GM18907 (cell line): Measurements from ENCODE around the gene OAS2.

Experiments
- ATAC-seq: cut with Tn5 transposase; IDR thresholded peaks from one replicate; pipeline ENCODE4 v1.9.1; 2021; ENCODE audit warnings: mild to moderate bottlenecking, moderate library complexity; ENCODE audit not compliant: unreplicated experiment

OAS2 gene

GRCh38 chr12:113007166-113007565 lies 28.8 kb downstream of the OAS2 start:
- no peak for ATAC-seq

GRCh38 chr12:113010701-113011100 lies 32.4 kb downstream of the OAS2 start:
- ATAC-seq = no peak

- ATAC-seq = no peak
These were observed 36.2 kb downstream of the OAS2 start for GRCh38 chr12:113014565-113014964.

GRCh38 chr12:113016796-113017195 lies 38.5 kb downstream of the OAS2 start:
- no peak for ATAC-seq

- ATAC-seq = no peak
These were observed 40.7 kb downstream of the OAS2 start for GRCh38 chr12:113019025-113019424.

GRCh38 chr12:113021500-113021899 lies 43.2 kb downstream of the OAS2 start:
- ATAC-seq = no peak

GRCh38 chr12:113022563-113023297 lies 44.4 kb downstream of the OAS2 start:
- ATAC-seq = no peak

- no peak for ATAC-seq
These were observed 49.4 kb downstream of the OAS2 start for GRCh38 chr12:113027726-113028125.

- ATAC-seq = no peak
These were observed 52.7 kb downstream of the OAS2 start for GRCh38 chr12:113030875-113031525.

- no peak for ATAC-seq
These were observed 61.7 kb downstream of the OAS2 start for GRCh38 chr12:113039911-113040445.

GRCh38 chr12:113040722-113041171 lies 62.4 kb downstream of the OAS2 start:
- no peak for ATAC-seq

- ATAC-seq = no peak
These were observed 63.2 kb downstream of the OAS2 start for GRCh38 chr12:113041560-113041959.

GRCh38 chr12:113043240-113043639 lies 64.9 kb downstream of the OAS2 start:
- no peak for ATAC-seq

- ATAC-seq = no peak
These were observed 66.2 kb downstream of the OAS2 start for GRCh38 chr12:113044516-113044915.

- ATAC-seq = no peak
These were observed 70.4 kb downstream of the OAS2 start for GRCh38 chr12:113048716-113049127.

- no peak for ATAC-seq
These were observed 71.8 kb downstream of the OAS2 start for GRCh38 chr12:113049976-113050742.

GRCh38 chr12:113050795-113051194 lies 72.5 kb downstream of the OAS2 start:
- no peak for ATAC-seq

GRCh38 chr12:113051759-113052158 lies 73.4 kb downstream of the OAS2 start:
- ATAC-seq = no peak

- ATAC-seq = no peak
These were observed 74.0 kb downstream of the OAS2 start for GRCh38 chr12:113052326-113052725.

GRCh38 chr12:113054948-113055486 lies 76.7 kb downstream of the OAS2 start:
- no peak for ATAC-seq
